Activated CD4-positive, alpha-beta memory T cell treated with anti-CD3 and anti-CD28 coated beads for 36 hours (primary cell): ENCODE measurements around the gene NCOA3. TPM values are rescaled to one million over a fixed set of nuclear protein-coding genes. Genes with fewer than 3 reads are reported as not detected.
"Not testable (repeated sequence)": the region's sequence is repeated elsewhere in the genome, so short reads cannot be mapped to it uniquely, and the experiment has no call there.

Experiments
- CTCF ChIA-PET: fragments of 350-600 bp; sonication (Branson Sonifier 250); formaldehyde crosslinking; loops from one replicate; lab custom pipeline; 2021; ENCODE audit warnings: antibody characterized with exemption, inconsistent platforms; lab: Charles Lee
- POLR2A ChIA-PET: fragments of 350-600 bp; sonication (Branson Sonifier 250); formaldehyde crosslinking; loops from one replicate; lab custom pipeline; 2021; ENCODE audit warnings: antibody characterized with exemption; lab: Charles Lee
- DNase-seq: peaks from one replicate; pipeline ENCODE4 v3.0.0-alpha.2; 2020
- H3K27ac Mint-ChIP-seq: one replicate; pipeline ENCODE4 v1.8.0; 2021; ENCODE audit warnings: mixed read lengths
- H3K27me3 Mint-ChIP-seq: one replicate; pipeline ENCODE4 v1.8.0; 2021; ENCODE audit warnings: mixed read lengths
- H3K36me3 Mint-ChIP-seq: one replicate; pipeline ENCODE4 v1.8.0; 2021; ENCODE audit warnings: mixed read lengths
- H3K4me1 Mint-ChIP-seq: one replicate; pipeline ENCODE4 v1.8.0; 2021; ENCODE audit warnings: low read depth, mixed read lengths
- H3K4me3 Mint-ChIP-seq: one replicate; pipeline ENCODE4 v1.8.0; 2021; ENCODE audit warnings: mild to moderate bottlenecking, mixed read lengths
- H3K9me3 Mint-ChIP-seq: one replicate; pipeline ENCODE4 v1.8.0; 2021; ENCODE audit warnings: mixed read lengths
- intact Hi-C: fragments of 100-400 bp; cut with micrococcal nuclease; formaldehyde crosslinking; loops from one replicate; pipeline ENCODE4 v1.15.1; 2023
- total RNA-seq, 2 experiments: library from RNA; stranded (reverse); gene quantifications; one replicate each; pipeline ENCODE4 v1.2.3, GENCODE V29; 2021

Gene NCOA3
- total RNA-seq, 2 experiments from 2014 or later, result 72.0 to 81.8 TPM

DNA sequence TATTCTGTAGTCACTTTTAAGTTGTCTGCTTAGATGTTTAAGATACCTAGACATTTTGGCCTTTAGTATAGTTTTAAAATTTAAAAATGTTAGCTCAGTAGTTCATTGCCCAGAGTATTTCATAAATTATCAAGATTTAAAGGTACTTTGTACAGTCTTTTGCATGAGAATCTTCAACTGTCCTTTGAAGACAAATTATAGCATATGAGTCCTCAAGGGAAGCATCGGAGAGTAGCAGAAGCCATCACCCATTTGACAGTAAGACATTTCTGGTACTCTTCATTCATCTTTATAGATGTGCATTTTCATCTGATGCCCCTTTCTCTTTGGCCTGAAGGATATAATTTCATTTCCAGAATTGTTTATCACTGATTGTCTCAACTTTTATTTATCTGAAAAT lies 89.5 kb downstream of the NCOA3 start:
- POLR2A ChIA-PET, result no interaction called here
- Mint-ChIP-seq H3K36me3 (peaks cover 35% of the 10 kb centered on the region), H3K4me3 (no peak overlapping the region), H3K9me3 (no peaks in the 10 kb centered on the region), H3K27ac (peak overlapping the region; percentile 18), H3K4me1 (peaks cover 27% of the 10 kb centered on the region), H3K27me3 (no peaks in the 10 kb centered on the region)
- CTCF ChIA-PET, result no interaction called here
- intact Hi-C loops, result no loop called here
- DNase-seq, result no peak

DNA sequence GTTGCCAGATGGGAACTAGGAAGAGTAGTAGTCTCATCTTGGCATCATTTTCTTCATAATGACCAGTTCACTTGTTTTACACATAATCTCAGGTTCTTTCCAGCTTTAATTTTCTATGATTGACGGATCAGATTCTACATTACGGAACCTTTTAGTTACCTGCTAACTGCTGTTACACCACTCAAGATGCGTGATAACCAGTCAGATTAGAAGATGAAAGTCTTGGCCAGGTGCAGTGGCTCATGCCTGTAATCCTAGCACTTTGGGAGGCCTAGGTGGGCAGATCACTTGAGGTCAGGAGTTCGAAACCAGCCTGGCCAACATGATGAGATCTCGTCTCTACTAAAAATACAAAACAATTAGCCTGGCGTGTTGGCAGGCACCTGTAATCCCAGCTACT lies 92.5 kb downstream of the NCOA3 start:
- H3K27ac Mint-ChIP-seq, result no peak overlapping the region
- H3K27me3 Mint-ChIP-seq, result no peaks in the 10 kb centered on the region
- intact Hi-C loops, result no loop called here
- no peak overlapping the region for H3K4me3 Mint-ChIP-seq
- H3K4me1 Mint-ChIP-seq, result peaks cover 23% of the 10 kb centered on the region
- CTCF ChIA-PET, result no interaction called here
- peaks cover 27% of the 10 kb centered on the region for H3K36me3 Mint-ChIP-seq
- DNase-seq, result no peak
- POLR2A ChIA-PET, result no interaction called here
- H3K9me3 Mint-ChIP-seq, result no peaks in the 10 kb centered on the region

DNA sequence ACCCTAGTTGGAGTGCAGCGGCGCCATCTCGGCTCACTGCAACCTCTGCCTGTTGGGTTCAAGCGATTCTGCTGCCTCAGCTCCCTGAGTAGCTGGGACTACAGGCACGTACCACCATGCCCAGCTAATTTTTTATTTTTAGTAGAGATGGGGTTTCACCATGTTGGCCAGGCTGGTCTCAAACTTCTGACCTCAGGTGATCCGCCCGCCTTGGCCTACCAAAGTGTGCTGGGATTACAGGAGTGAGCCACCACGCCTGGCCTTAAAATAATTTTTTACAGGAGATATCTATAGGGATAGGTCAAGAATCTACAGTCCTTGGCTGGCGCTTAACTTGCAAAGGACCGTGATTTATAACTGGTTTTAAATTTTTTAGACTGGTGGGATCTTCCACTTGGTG lies 93.5 kb downstream of the NCOA3 start:
- H3K36me3 Mint-ChIP-seq, result peaks cover 28% of the 10 kb centered on the region
- POLR2A ChIA-PET, intact Hi-C loops, H3K4me3 Mint-ChIP-seq, H3K9me3 Mint-ChIP-seq, H3K27me3 Mint-ChIP-seq, DNase-seq, H3K27ac Mint-ChIP-seq: not testable (repeated sequence)
- CTCF ChIA-PET, result interaction anchor here (1.1 to 1.3 kb wide), 2 partner anchors 10 to 23 kb away, joined by 4 read pairs; no protein-coding TSS in a partner anchor
- peaks cover 27% of the 10 kb centered on the region for H3K4me1 Mint-ChIP-seq

DNA sequence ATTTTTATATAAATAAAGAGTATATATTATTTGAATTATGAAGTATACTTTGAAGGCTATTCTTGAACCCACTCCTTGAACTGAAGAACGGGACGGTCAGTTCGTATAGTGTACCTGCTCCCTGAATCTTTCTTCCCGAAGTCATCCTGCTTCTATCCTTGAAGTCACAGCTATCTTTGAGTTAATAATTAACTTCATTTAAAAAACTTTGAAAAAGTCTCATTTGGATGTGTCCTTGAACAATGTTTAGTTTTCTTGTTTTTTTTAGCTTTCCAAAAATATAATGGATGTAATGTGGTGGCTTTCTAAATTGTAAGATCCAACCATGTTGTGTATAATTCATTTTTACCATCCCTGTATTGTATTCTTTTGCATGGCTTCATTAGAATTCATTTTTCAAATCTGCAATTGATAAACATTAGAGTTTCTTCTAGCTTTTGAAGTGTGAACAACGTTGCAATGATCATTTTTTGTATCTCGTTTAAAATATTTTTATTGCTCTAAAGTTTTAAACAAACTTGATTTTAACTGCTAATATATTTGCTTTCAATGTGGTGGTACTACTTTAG lies 94.4 kb downstream of the NCOA3 start:
- POLR2A ChIA-PET, result no interaction called here
- no peak overlapping the region for H3K4me3 Mint-ChIP-seq
- no peaks in the 10 kb centered on the region for H3K9me3 Mint-ChIP-seq
- H3K27me3 Mint-ChIP-seq, result no peaks in the 10 kb centered on the region
- no peak for DNase-seq
- no peak overlapping the region for H3K27ac Mint-ChIP-seq
- CTCF ChIA-PET, result interaction anchor here (1.1 to 1.2 kb wide), 2 partner anchors 11 to 212 kb away, joined by 3 to 4 read pairs; no protein-coding TSS in a partner anchor
- H3K36me3 Mint-ChIP-seq, result peaks cover 28% of the 10 kb centered on the region
- intact Hi-C loops, result no loop called here
- peaks cover 29% of the 10 kb centered on the region for H3K4me1 Mint-ChIP-seq

DNA sequence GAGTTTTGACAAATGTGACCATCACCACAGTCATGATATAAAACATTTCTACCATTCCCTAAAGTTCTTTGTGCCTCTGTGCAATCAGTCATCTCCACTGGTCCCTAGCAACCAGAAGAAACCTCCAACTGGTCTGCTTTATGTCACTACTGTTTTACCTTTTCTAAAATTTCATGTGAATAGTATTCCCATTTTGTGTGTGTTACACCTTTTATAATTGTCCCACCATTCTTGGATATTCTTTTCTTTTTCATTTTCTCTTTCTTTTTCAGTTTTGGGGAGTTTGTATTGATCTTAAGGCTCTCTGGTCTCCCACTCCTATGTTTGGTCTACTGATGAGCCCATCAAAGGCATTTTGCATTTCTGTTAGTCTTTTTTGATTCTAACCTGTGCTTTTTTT lies 95.4 kb downstream of the NCOA3 start:
- DNase-seq, result no peak
- CTCF ChIA-PET, result no interaction called here
- POLR2A ChIA-PET, result no interaction called here
- Mint-ChIP-seq H3K27ac (no peak overlapping the region), H3K4me3 (no peak overlapping the region), H3K36me3 (peaks cover 19% of the 10 kb centered on the region), H3K4me1 (peaks cover 25% of the 10 kb centered on the region), H3K9me3 (no peaks in the 10 kb centered on the region), H3K27me3 (no peaks in the 10 kb centered on the region)
- intact Hi-C loops, result no loop called here

DNA sequence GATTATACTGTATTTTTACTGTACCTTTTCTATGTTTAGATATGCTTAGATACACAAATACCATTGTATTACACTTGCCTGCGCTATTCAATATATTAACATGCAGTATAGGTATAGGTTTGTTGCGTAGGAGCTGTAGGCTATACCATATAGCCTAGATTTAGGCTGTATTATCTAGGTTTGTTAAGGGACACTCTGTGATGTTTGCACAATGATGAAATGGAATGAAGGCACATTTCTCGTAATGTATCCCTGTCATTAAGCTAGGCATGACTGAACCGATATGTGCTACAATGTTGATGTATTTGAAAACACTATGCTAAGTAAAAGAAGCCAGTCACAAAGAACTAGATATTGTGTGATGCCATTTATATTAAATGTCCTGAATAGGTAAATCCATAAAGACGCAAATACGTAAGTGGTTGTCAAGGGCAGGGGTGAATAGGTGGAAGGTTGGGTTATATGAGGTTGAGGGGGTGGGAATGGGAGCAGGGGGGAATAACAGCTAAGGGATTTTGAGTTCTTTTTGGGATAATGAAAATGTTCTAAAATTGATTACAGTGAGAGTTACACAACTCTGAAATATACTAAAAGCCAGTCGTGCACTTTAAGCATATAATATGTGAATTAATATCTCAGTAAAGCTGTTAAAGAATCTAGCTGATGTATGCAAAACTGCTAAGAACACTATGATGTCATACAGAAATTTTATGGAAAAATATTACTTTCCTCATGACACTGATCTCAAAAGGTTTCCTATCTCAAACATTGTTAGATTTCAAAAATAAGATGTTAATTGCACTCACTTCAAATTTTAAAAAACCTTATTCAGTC lies 97.4 kb downstream of the NCOA3 start:
- no peak overlapping the region for H3K4me3 Mint-ChIP-seq
- ChIA-PET CTCF (interaction anchor here (0.7 kb wide), 1 partner anchor 79 kb away, joined by 3 read pairs; no protein-coding TSS in a partner anchor), POLR2A (interaction anchor here (0.6 kb wide), 1 partner anchor 78 kb away, joined by 3 read pairs; no protein-coding TSS in a partner anchor)
- no peak overlapping the region for H3K27ac Mint-ChIP-seq
- no peaks in the 10 kb centered on the region for H3K9me3 Mint-ChIP-seq
- intact Hi-C loops, result no loop called here
- no peak for DNase-seq
- H3K4me1 Mint-ChIP-seq, result peaks cover 39% of the 10 kb centered on the region
- H3K36me3 Mint-ChIP-seq, result peaks cover 23% of the 10 kb centered on the region
- no peaks in the 10 kb centered on the region for H3K27me3 Mint-ChIP-seq

DNA sequence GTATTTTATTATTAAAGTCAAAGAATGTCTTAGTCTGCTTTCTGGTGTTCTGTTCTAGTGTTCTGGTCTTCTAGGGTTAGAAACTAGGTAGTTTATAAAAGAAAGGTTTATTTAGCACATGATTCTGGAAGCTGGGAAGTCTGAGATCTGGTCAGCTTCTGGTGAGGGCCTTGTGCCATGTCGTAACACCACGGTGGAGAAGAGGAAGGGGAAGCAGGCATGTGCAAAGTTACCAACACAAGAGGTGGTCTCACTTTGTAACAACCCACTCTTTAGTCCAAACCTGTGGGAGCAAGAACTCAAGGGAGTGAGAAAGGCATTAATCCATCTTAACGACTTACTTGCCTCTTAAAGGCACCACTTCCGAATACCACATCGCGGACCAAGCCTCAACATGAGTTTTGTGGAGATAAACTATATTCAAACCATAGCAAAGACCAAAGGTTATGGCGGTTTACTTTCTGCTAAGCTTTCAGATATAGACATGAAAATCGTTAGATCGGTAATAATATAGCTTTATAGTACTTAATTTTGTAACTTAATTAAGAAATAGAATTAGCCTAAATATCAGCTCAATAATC lies 99.4 kb downstream of the NCOA3 start:
- H3K27me3 Mint-ChIP-seq, result no peaks in the 10 kb centered on the region
- intact Hi-C loops, result no loop called here
- DNase-seq, result no peak
- no peak overlapping the region for H3K4me3 Mint-ChIP-seq
- ChIA-PET CTCF (no interaction called here), POLR2A (no interaction called here)
- H3K9me3 Mint-ChIP-seq, result no peaks in the 10 kb centered on the region
- peaks cover 16% of the 10 kb centered on the region for H3K36me3 Mint-ChIP-seq
- no peak overlapping the region for H3K27ac Mint-ChIP-seq
- peaks cover 54% of the 10 kb centered on the region for H3K4me1 Mint-ChIP-seq

DNA sequence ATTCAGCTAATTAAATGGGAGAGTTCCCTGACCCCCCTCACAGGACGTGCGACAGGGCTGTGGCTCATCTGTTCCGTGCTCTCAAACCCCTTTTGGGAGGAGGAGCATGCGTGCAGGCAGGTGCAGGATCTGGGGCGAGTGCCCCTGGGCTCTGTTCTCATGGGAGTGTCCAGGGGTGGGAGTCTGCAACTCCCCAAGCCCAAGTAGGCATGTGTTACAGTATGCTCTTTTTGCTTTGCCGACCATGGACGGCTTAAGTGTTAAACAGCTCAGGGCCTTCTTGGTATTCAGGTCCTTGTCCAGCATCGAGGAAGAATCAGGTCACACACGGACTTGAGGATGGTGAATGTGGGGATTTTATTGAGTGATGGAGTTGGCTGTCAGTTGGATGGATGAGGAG lies 101.6 kb downstream of the NCOA3 start:
- DNase-seq, result no peak
- no peak overlapping the region for H3K4me3 Mint-ChIP-seq
- ChIA-PET CTCF (interaction anchor here (0.9 to 1.0 kb wide), 2 partner anchors 18 to 331 kb away, joined by 3 read pairs; no protein-coding TSS in a partner anchor), POLR2A (interaction anchor here (0.5 kb wide), 1 partner anchor 82 kb away, joined by 5 read pairs; no protein-coding TSS in a partner anchor)
- peaks cover 68% of the 10 kb centered on the region for H3K4me1 Mint-ChIP-seq
- H3K9me3 Mint-ChIP-seq, result no peaks in the 10 kb centered on the region
- H3K27ac Mint-ChIP-seq, result peak overlapping the region; percentile 36
- no peaks in the 10 kb centered on the region for H3K27me3 Mint-ChIP-seq
- peaks cover 19% of the 10 kb centered on the region for H3K36me3 Mint-ChIP-seq
- intact Hi-C loops, result no loop called here

DNA sequence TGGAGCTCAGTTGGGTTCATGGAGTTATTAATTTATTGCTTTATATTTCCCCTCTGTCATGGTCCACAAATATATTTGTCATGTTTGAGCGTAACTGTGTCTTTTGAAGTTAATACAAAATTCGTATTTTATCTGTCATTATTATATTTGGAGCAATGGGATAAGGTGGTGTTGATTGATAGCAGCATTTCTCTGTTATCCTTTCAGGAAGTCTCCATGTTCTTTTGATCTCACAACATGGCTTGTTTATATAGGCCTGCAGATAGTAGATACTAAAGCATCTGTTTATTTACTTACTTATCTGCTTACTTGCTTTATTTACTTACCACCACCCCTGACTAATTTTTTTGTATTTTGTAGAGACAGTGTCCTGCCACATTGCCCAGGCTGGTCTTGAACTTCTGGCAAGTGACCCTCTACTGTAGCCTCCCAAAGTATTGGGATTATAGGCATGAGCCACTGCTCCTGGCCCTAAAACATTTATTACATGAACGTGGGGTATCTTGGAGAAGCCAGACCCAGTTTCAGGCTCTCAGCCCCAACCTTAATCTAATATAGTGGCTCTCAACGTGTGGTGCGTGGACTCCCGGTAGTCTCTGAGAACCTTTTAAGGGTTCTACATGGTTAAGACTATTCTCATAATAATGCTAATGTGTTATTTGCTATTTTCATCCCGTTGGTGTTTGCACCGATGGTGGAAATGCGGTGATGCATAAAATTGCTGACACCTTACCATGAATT lies 104.2 kb downstream of the NCOA3 start:
- CTCF ChIA-PET, result interaction anchor here (0.6 to 1.0 kb wide), 2 partner anchors 15 to 101 kb away, joined by 3 to 4 read pairs; no protein-coding TSS in a partner anchor
- POLR2A ChIA-PET, result no interaction called here
- peaks cover 25% of the 10 kb centered on the region for H3K36me3 Mint-ChIP-seq

DNA sequence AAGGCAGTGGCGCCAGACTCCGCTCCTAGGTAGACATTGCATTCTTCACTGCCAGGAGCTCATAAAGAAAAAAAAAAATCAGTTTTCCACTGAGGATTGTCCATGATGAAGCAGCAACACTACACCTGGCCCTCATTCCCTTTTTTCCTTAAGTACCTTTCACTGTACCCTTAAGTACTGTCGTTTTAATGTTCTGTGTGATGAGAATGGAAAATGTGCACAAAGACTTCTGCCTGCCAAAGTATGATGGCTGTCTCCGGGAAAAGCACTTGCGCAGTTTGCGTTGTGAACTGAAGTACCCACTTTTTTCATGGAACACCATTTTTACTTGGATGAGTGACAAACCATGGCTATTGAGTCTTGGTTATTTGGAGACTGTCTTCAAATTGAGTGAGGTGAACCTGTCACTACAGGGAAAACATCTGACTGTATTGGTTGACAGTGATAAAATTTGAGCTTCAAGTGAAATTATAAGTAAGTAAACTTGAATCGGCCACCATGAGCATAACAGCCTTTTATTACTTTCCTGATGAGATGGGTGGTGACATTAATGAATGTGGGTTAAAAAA lies 104.8 kb downstream of the NCOA3 start:
- H3K27ac Mint-ChIP-seq, result peak overlapping the region; percentile 98
- H3K4me1 Mint-ChIP-seq, result peaks cover 85% of the 10 kb centered on the region
- H3K36me3 Mint-ChIP-seq, result peaks cover 25% of the 10 kb centered on the region
- H3K4me3 Mint-ChIP-seq, result peak overlapping the region; percentile 45
- H3K9me3 Mint-ChIP-seq, result peaks cover 6% of the 10 kb centered on the region
- intact Hi-C loops, result loop anchor here (5.0 kb wide), 1 partner anchor 39 kb away; no protein-coding TSS in a partner anchor
- CTCF ChIA-PET, result no interaction called here
- no peak for DNase-seq
- no peaks in the 10 kb centered on the region for H3K27me3 Mint-ChIP-seq
- POLR2A ChIA-PET, result no interaction called here

More for the DNA sequence above, 104.2 kb downstream of the NCOA3 start:
- no peak for DNase-seq
- Mint-ChIP-seq H3K27me3 (no peaks in the 10 kb centered on the region), H3K27ac (peak overlapping the region; percentile 98), H3K4me3 (no peak overlapping the region), H3K9me3 (peaks cover 6% of the 10 kb centered on the region), H3K4me1 (peaks cover 83% of the 10 kb centered on the region)
- intact Hi-C loops, result loop anchor here (5.0 kb wide), 1 partner anchor 39 kb away; no protein-coding TSS in a partner anchor

DNA sequence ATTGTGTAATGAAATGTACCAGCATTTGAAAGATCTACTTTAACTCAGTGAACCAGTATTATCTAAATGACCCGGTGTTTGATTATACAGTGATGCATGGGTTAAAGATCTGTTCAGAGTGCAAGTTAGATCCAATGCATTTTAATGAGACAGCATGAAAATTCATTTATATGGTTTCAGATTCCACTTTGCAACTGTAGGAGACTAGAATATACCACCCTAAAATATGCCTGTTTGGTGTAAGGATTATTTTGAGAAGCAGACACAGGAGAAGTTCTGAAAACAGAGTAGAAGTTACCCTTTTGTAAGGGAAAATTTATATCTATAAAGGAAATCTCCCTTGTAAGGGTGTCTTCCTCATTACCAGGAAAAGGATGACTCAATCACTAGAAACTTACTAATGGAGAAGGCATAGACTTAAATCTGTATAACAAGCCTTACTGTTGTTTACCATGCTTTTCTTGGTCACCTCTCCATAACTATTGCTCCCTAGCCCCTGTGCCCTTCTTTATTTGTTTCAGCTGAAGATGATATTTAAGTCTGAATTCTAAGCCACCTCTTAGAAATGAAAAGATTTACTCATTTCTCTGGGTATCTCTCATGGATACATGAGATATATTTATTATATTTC lies 105.4 kb downstream of the NCOA3 start:
- ChIA-PET CTCF (no interaction called here), POLR2A (no interaction called here)
- Mint-ChIP-seq H3K27ac (peak overlapping the region; percentile 98), H3K36me3 (peaks cover 27% of the 10 kb centered on the region), H3K4me1 (peaks cover 88% of the 10 kb centered on the region), H3K27me3 (no peaks in the 10 kb centered on the region), H3K9me3 (peaks cover 6% of the 10 kb centered on the region), H3K4me3 (peak overlapping the region; percentile 45)
- DNase-seq, result no peak
- intact Hi-C loops, result loop anchor here (5.0 kb wide), 1 partner anchor 40 kb away; no protein-coding TSS in a partner anchor
